Immature natural killer cell (primary cell): ENCODE measurements around the gene EXOC3L1. TPM values are rescaled to one million over a fixed set of nuclear protein-coding genes. Genes with fewer than 3 reads are reported as not detected.

Experiments
- DNase-seq, 3 donors: peaks; one replicate each; pipeline ENCODE4 v3.0.0; 2022; ENCODE audit warnings: mixed read lengths in 1 of 3
- H3K27ac Mint-ChIP-seq, 6 donors: one replicate each; pipeline ENCODE4 v1.8.0; 2020; ENCODE audit warnings: mixed read lengths in 6 of 6, mild to moderate bottlenecking in 5 of 6, inconsistent platforms in 4 of 6, moderate library complexity in 3 of 6
- H3K27me3 Mint-ChIP-seq, 3 donors: one replicate each; pipeline ENCODE4 v1.8.0; 2020 to 2021; ENCODE audit warnings: low read depth in 3 of 3, mild to moderate bottlenecking in 3 of 3, mixed read lengths in 3 of 3, moderate library complexity in 3 of 3, inconsistent platforms in 1 of 3
- H3K36me3 Mint-ChIP-seq, 3 donors: one replicate each; pipeline ENCODE4 v1.8.0; 2020; ENCODE audit warnings: mixed read lengths in 3 of 3, inconsistent platforms in 2 of 3, mild to moderate bottlenecking in 2 of 3
- H3K4me1 Mint-ChIP-seq, 2 donors: one replicate each; pipeline ENCODE4 v1.8.0; 2020; ENCODE audit warnings: inconsistent platforms in 2 of 2, mild to moderate bottlenecking in 2 of 2, mixed read lengths in 2 of 2, moderate library complexity in 1 of 2
- H3K4me3 Mint-ChIP-seq, 5 donors: one replicate each; pipeline ENCODE4 v1.8.0; 2020; ENCODE audit warnings: mild to moderate bottlenecking in 5 of 5, mixed read lengths in 5 of 5, inconsistent platforms in 3 of 5, moderate library complexity in 3 of 5
- H3K9me3 Mint-ChIP-seq, 6 donors: one replicate each; pipeline ENCODE4 v1.8.0; 2020; ENCODE audit warnings: mild to moderate bottlenecking in 6 of 6, mixed read lengths in 6 of 6, inconsistent platforms in 4 of 6, moderate library complexity in 3 of 6
- polyA plus RNA-seq, 3 donors: library from polyadenylated mRNA; unstranded; fragments of 300-500 nt; fragmentation: Illumina TruSeq; gene quantifications; one replicate each; pipeline ENCODE4 v1.2.3, GENCODE V29; 2021

EXOC3L1 gene
- polyA plus RNA-seq, 3 donors from 2014 or later, result not detected

GRCh38 chr16:67145746-67146145 lies 44.2 kb downstream of the EXOC3L1 start:
- Mint-ChIP-seq H3K27ac (no peak overlapping the region), H3K4me1 (peaks cover 0 to 2% of the 10 kb centered on the region in 2 donors), H3K9me3 (no peaks in the 10 kb centered on the region), H3K36me3 (peaks cover 24 to 48% (median 25%) of the 10 kb centered on the region in 3 donors), H3K4me3 (no peak overlapping the region), H3K27me3 (peaks cover 1 to 10% (median 6%) of the 10 kb centered on the region in 3 donors)
- DNase-seq, result no peak

- no peak overlapping the region for H3K4me3 Mint-ChIP-seq
- peaks cover 0 to 2% of the 10 kb centered on the region in 2 donors for H3K4me1 Mint-ChIP-seq
- no peak for DNase-seq
- peaks cover 24 to 56% (median 33%) of the 10 kb centered on the region in 3 donors for H3K36me3 Mint-ChIP-seq
- peaks cover 1 to 10% (median 6%) of the 10 kb centered on the region in 3 donors for H3K27me3 Mint-ChIP-seq
- no peaks in the 10 kb centered on the region for H3K9me3 Mint-ChIP-seq
- no peak overlapping the region for H3K27ac Mint-ChIP-seq
Observed at GRCh38 chr16:67144943-67145342, 45.0 kb downstream of the EXOC3L1 start.

GRCh38 chr16:67142342-67142741 lies 47.6 kb downstream of the EXOC3L1 start:
- Mint-ChIP-seq H3K36me3 (peaks cover 15 to 55% (median 26%) of the 10 kb centered on the region in 3 donors), H3K4me1 (no peaks in the 10 kb centered on the region), H3K27me3 (peaks cover 0 to 2% (median 0%) of the 10 kb centered on the region in 3 donors), H3K9me3 (no peaks in the 10 kb centered on the region), H3K4me3 (no peak overlapping the region), H3K27ac (no peak overlapping the region)
- no peak for DNase-seq

GRCh38 chr16:67141391-67141790 lies 48.5 kb downstream of the EXOC3L1 start:
- no peak overlapping the region for H3K27ac Mint-ChIP-seq
- H3K27me3 Mint-ChIP-seq, result peaks cover 0 to 2% (median 0%) of the 10 kb centered on the region in 3 donors
- H3K9me3 Mint-ChIP-seq, result no peaks in the 10 kb centered on the region
- peaks cover 15 to 48% (median 22%) of the 10 kb centered on the region in 3 donors for H3K36me3 Mint-ChIP-seq
- DNase-seq, result no peak
- no peak overlapping the region for H3K4me3 Mint-ChIP-seq
- H3K4me1 Mint-ChIP-seq, result no peaks in the 10 kb centered on the region

- peaks cover 12 to 46% (median 27%) of the 10 kb centered on the region in 3 donors for H3K36me3 Mint-ChIP-seq
- H3K27me3 Mint-ChIP-seq, result no peaks in the 10 kb centered on the region
- H3K9me3 Mint-ChIP-seq, result no peaks in the 10 kb centered on the region
- H3K4me1 Mint-ChIP-seq, result no peaks in the 10 kb centered on the region
- no peak for DNase-seq
- no peak overlapping the region for H3K4me3 Mint-ChIP-seq
- H3K27ac Mint-ChIP-seq, result no peak overlapping the region
Observed at GRCh38 chr16:67137605-67138004, 52.3 kb downstream of the EXOC3L1 start.

Other genes with a start within 250 kb of the EXOC3L1 start
- gene CES3, start 228.9 kb downstream of the EXOC3L1 start, polyA plus RNA-seq, result not detected
- gene CES4A, start 201.5 kb downstream of the EXOC3L1 start, polyA plus RNA-seq, result 1 to 10 TPM in 1 of 3 donors, under 1 TPM in 1, not detected in 1; 0.98 to 1.6 TPM
- 100 to 1,000 TPM in 1 of 3 donors, 10 to 100 TPM in 2; 93.5 to 118 (median 95.2) TPM for gene CBFB, start 161.0 kb downstream of the EXOC3L1 start, polyA plus RNA-seq
- 10 to 100 TPM in 2 of 3 donors, 1 to 10 TPM in 1; 5.7 to 15.1 (median 14.4) TPM for gene PHAF1, start 80.2 kb downstream of the EXOC3L1 start, polyA plus RNA-seq
- under 1 TPM in 2 of 3 donors, not detected in 1; 0.13 to 0.18 TPM for gene B3GNT9, start 39.1 kb downstream of the EXOC3L1 start, polyA plus RNA-seq
- gene TRADD, start 30.2 kb downstream of the EXOC3L1 start, polyA plus RNA-seq, result 10 to 100 TPM; 44.9 to 53.7 (median 49.4) TPM
- gene FBXL8, start 30.2 kb downstream of the EXOC3L1 start, polyA plus RNA-seq, result 1 to 10 TPM; 3.8 to 7.4 (median 5.7) TPM
- not detected for gene HSF4, start 25.4 kb downstream of the EXOC3L1 start, polyA plus RNA-seq
- gene NOL3, start 19.6 kb downstream of the EXOC3L1 start, polyA plus RNA-seq, result under 1 TPM in 2 of 3 donors, not detected in 1; 0.18 to 0.47 TPM
- gene MATCAP1, start 6.2 kb downstream of the EXOC3L1 start, polyA plus RNA-seq, result under 1 TPM in 1 of 3 donors, not detected in 2; 1.00 TPM
- 10 to 100 TPM; 42.7 to 85.3 (median 76.0) TPM for gene E2F4, start 2.0 kb upstream of the EXOC3L1 start, polyA plus RNA-seq
- gene ELMO3, start 9.0 kb upstream of the EXOC3L1 start, polyA plus RNA-seq, result not detected
- gene TMEM208, start 37.0 kb upstream of the EXOC3L1 start, polyA plus RNA-seq, result 100 to 1,000 TPM; 104 to 154 (median 107) TPM
- 1 to 10 TPM; 3.5 to 8.2 (median 4.8) TPM for gene FHOD1, start 57.3 kb upstream of the EXOC3L1 start, polyA plus RNA-seq
- gene SLC9A5, start 58.8 kb upstream of the EXOC3L1 start, polyA plus RNA-seq, result under 1 TPM in 1 of 3 donors, not detected in 2; 0.46 TPM
- gene PLEKHG4, start 89.4 kb upstream of the EXOC3L1 start, polyA plus RNA-seq, result 1 to 10 TPM; 3.7 to 8.1 (median 5.3) TPM
- not detected for gene KCTD19, start 136.6 kb upstream of the EXOC3L1 start, polyA plus RNA-seq
- not detected for gene LRRC36, start 136.7 kb upstream of the EXOC3L1 start, polyA plus RNA-seq
- gene TPPP3, start 203.4 kb upstream of the EXOC3L1 start, polyA plus RNA-seq, result under 1 TPM in 2 of 3 donors, not detected in 1; 0.22 to 0.78 TPM
- gene ZDHHC1, start 226.3 kb upstream of the EXOC3L1 start, polyA plus RNA-seq, result under 1 TPM in 2 of 3 donors, not detected in 1; 0.64 to 0.71 TPM
- gene HSD11B2, start 241.0 kb upstream of the EXOC3L1 start, polyA plus RNA-seq, result not detected